Trophoblast cell (in vitro differentiated cells and primary cell): ENCODE data around the gene GALNTL6.

ENCODE experiments used
- DNase-seq, 2 donors: peaks; one replicate each; pipeline ENCODE4 v3.0.0-alpha.2; 2016
- H2AFZ ChIP-seq: 2 replicates; pipeline ENCODE4 v1.6.1; 2013; ENCODE audit warnings: low read length, moderate library complexity, mild to moderate bottlenecking; ENCODE audit not compliant: insufficient read depth, poor library complexity
- H2AK5ac ChIP-seq: 2 replicates; pipeline ENCODE4 v1.6.1; 2013; ENCODE audit warnings: mild to moderate bottlenecking, low read length
- H2BK120ac ChIP-seq: 2 replicates; pipeline ENCODE4 v1.6.1; 2013; ENCODE audit warnings: low read length, mild to moderate bottlenecking, moderate library complexity; ENCODE audit not compliant: insufficient read depth, poor library complexity
- H2BK12ac ChIP-seq: 2 replicates; pipeline ENCODE4 v1.6.1; 2013; ENCODE audit warnings: mild to moderate bottlenecking, low read length, moderate library complexity
- H2BK5ac ChIP-seq: 2 replicates; pipeline ENCODE4 v1.6.1; 2013; ENCODE audit warnings: low read length, low read depth, moderate library complexity, mild to moderate bottlenecking; ENCODE audit not compliant: poor library complexity
- H3K14ac ChIP-seq: 2 replicates; pipeline ENCODE4 v1.6.1; 2013; ENCODE audit warnings: mild to moderate bottlenecking, low read length
- H3K18ac ChIP-seq: 2 replicates; pipeline ENCODE4 v1.6.1; 2013; ENCODE audit warnings: mild to moderate bottlenecking, low read length
- H3K23ac ChIP-seq: 2 replicates; pipeline ENCODE4 v1.6.1; 2013; ENCODE audit warnings: low read length
- H3K27ac ChIP-seq: 2 replicates; pipeline ENCODE4 v1.5.1; 2013; ENCODE audit warnings: low read depth, mild to moderate bottlenecking, inconsistent platforms, low read length, moderate library complexity
- H3K27me3 ChIP-seq: 2 replicates; pipeline ENCODE4 v1.6.1; 2013; ENCODE audit warnings: inconsistent platforms, mild to moderate bottlenecking, low read length, moderate library complexity; ENCODE audit not compliant: insufficient read depth
- H3K36me3 ChIP-seq, 2 experiments: 1 replicate in 1 of 2; 2 replicates in 1 of 2; pipeline ENCODE4 v1.6.1; 2013; ENCODE audit warnings: low read length in 2 of 2, mild to moderate bottlenecking in 2 of 2, moderate library complexity in 1 of 2; ENCODE audit not compliant: insufficient read depth in 2 of 2, control insufficient read depth in 1 of 2
- H3K4ac ChIP-seq: 2 replicates; pipeline ENCODE4 v1.6.1; 2013; ENCODE audit warnings: low read depth, mild to moderate bottlenecking, low read length, moderate library complexity
- H3K4me1 ChIP-seq, 2 experiments: 1 replicate in 1 of 2; 2 replicates in 1 of 2; pipeline ENCODE4 v1.6.1; 2013; ENCODE audit warnings: low read length in 2 of 2, mild to moderate bottlenecking in 2 of 2, moderate library complexity in 1 of 2; ENCODE audit not compliant: insufficient read depth in 2 of 2, control insufficient read depth in 1 of 2
- H3K4me2 ChIP-seq: 2 replicates; pipeline ENCODE4 v1.6.1; 2013; ENCODE audit warnings: inconsistent platforms, mild to moderate bottlenecking, low read length, moderate library complexity
- H3K4me3 ChIP-seq: 2 replicates; pipeline ENCODE4 v1.5.1; 2013; ENCODE audit warnings: mild to moderate bottlenecking, low read depth, low read length, inconsistent platforms
- H3K79me1 ChIP-seq: one replicate; pipeline ENCODE4 v1.6.1; 2013; ENCODE audit warnings: low read length
- H3K79me2 ChIP-seq: 2 replicates; pipeline ENCODE4 v1.6.1; 2013; ENCODE audit warnings: low read length, mild to moderate bottlenecking; ENCODE audit not compliant: control insufficient read depth, insufficient read depth, poor library complexity
- H3K9ac ChIP-seq: 2 replicates; pipeline ENCODE4 v1.6.1; 2013; ENCODE audit warnings: mild to moderate bottlenecking, low read length
- H3K9me3 ChIP-seq: 2 replicates; pipeline ENCODE4 v1.6.1; 2013; ENCODE audit warnings: low read depth, mild to moderate bottlenecking, control low read depth, inconsistent platforms, low read length; ENCODE audit not compliant: insufficient read depth
- H4K12ac ChIP-seq: 2 replicates; pipeline ENCODE4 v1.6.1; 2013; ENCODE audit warnings: low read depth, mild to moderate bottlenecking, low read length, moderate library complexity
- H4K8ac ChIP-seq: 2 replicates; pipeline ENCODE4 v1.6.1; 2013; ENCODE audit warnings: low read depth, mild to moderate bottlenecking, low read length, moderate library complexity
- H4K91ac ChIP-seq: one replicate; pipeline ENCODE4 v1.6.1; 2013; ENCODE audit warnings: low read depth, mild to moderate bottlenecking, low read length, moderate library complexity
- WGBS: extraction: QIAGEN DNeasy Blood & Tissue Kit; methylation state at CpG from one replicate; pipeline ENCODE4 v1.1.7; 2013; ENCODE audit warnings: missing lambda C conversion rate; ENCODE audit not compliant: insufficient read length, insufficient coverage; ENCODE audit errors: extremely low coverage; 5-methylcytosine and 5-hydroxymethylcytosine counted together

GALNTL6 gene

GRCh38 chr4:172692701-172693100 is 879.5 kb downstream of the GALNTL6 start:
- Histone ChIP-seq H3K4ac (no peak overlapping the region), H2BK5ac (no peak overlapping the region), H2AFZ (no peak overlapping the region), H2AK5ac (no peak overlapping the region), H3K9ac (no peak overlapping the region), H3K79me1 (no peaks in the 10 kb centered on the region), H3K4me3 (no peak overlapping the region), H4K12ac (no peak overlapping the region), H2BK120ac (no peak overlapping the region), H4K91ac (no peak overlapping the region), H3K9me3 (no peaks in the 10 kb centered on the region), H3K23ac (no peak overlapping the region), H3K4me1 (no peaks in the 10 kb centered on the region), H2BK12ac (no peak overlapping the region), H3K36me3 (no peaks in the 10 kb centered on the region), H3K4me2 (no peak overlapping the region), H3K27ac (no peak overlapping the region), H3K27me3 (no peaks in the 10 kb centered on the region), H3K18ac (no peak overlapping the region), H3K14ac (no peak overlapping the region), H3K79me2 (no peaks in the 10 kb centered on the region), H4K8ac (no peak overlapping the region)
- no CpG with 5 or more reads among the region's 2 CpGs for WGBS
- DNase-seq = no peak

- Histone ChIP-seq H2BK5ac (no peak overlapping the region), H3K27me3 (no peaks in the 10 kb centered on the region), H3K23ac (no peak overlapping the region), H3K9me3 (no peaks in the 10 kb centered on the region), H3K79me1 (no peaks in the 10 kb centered on the region), H3K4me1 (no peaks in the 10 kb centered on the region), H4K12ac (no peak overlapping the region), H2AK5ac (no peak overlapping the region), H3K4ac (no peak overlapping the region), H2BK12ac (no peak overlapping the region), H3K14ac (no peak overlapping the region), H2BK120ac (no peak overlapping the region), H3K79me2 (no peaks in the 10 kb centered on the region), H3K4me3 (no peak overlapping the region), H4K91ac (no peak overlapping the region), H3K18ac (no peak overlapping the region), H3K9ac (no peak overlapping the region), H3K4me2 (no peak overlapping the region), H4K8ac (no peak overlapping the region), H2AFZ (no peak overlapping the region), H3K27ac (no peak overlapping the region), H3K36me3 (no peaks in the 10 kb centered on the region)
- DNase-seq = no peak
- no CpG with 5 or more reads among the region's 4 CpGs for WGBS
Observed at GRCh38 chr4:172698256-172698655, 885.1 kb downstream of the GALNTL6 start.

GRCh38 chr4:172705565-172705964 is 892.4 kb downstream of the GALNTL6 start:
- no peak overlapping the region for H4K8ac ChIP-seq
- no peak for DNase-seq
- H2BK12ac ChIP-seq = no peak overlapping the region

GRCh38 chr4:172706000-172706399 is 892.8 kb downstream of the GALNTL6 start:
- Histone ChIP-seq H4K12ac (no peak overlapping the region), H3K4me3 (no peak overlapping the region), H3K23ac (no peak overlapping the region), H3K14ac (no peak overlapping the region), H2BK12ac (no peak overlapping the region), H3K4me2 (no peak overlapping the region), H3K79me2 (no peaks in the 10 kb centered on the region), H3K27me3 (no peaks in the 10 kb centered on the region), H3K4me1 (no peaks in the 10 kb centered on the region), H3K36me3 (no peaks in the 10 kb centered on the region), H3K27ac (no peak overlapping the region), H3K18ac (no peak overlapping the region), H2BK5ac (no peak overlapping the region), H2AFZ (no peak overlapping the region), H3K4ac (no peak overlapping the region), H4K91ac (no peak overlapping the region), H2AK5ac (no peak overlapping the region), H3K9me3 (peaks cover 5% of the 10 kb centered on the region), H2BK120ac (no peak overlapping the region), H4K8ac (no peak overlapping the region), H3K79me1 (no peaks in the 10 kb centered on the region), H3K9ac (no peak overlapping the region)
- no peak for DNase-seq

More at GRCh38 chr4:172705565-172705964, 892.4 kb downstream of the GALNTL6 start:
- no peak overlapping the region for H2AK5ac ChIP-seq
- no peaks in the 10 kb centered on the region for H3K4me1 ChIP-seq
- H3K79me2 ChIP-seq = no peaks in the 10 kb centered on the region
- no peak overlapping the region for H4K12ac ChIP-seq
- H2BK5ac ChIP-seq = no peak overlapping the region
- no peak overlapping the region for H3K4me3 ChIP-seq
- no peaks in the 10 kb centered on the region for H3K36me3 ChIP-seq
- H3K14ac ChIP-seq = no peak overlapping the region
- H2AFZ ChIP-seq = no peak overlapping the region
- H3K4ac ChIP-seq = no peak overlapping the region
- H3K18ac ChIP-seq = no peak overlapping the region
- no peak overlapping the region for H3K9ac ChIP-seq
- no peak overlapping the region for H2BK120ac ChIP-seq
- peaks cover 5% of the 10 kb centered on the region for H3K9me3 ChIP-seq
- no peak overlapping the region for H3K4me2 ChIP-seq
- no peaks in the 10 kb centered on the region for H3K27me3 ChIP-seq
- H3K23ac ChIP-seq = no peak overlapping the region
- no peak overlapping the region for H4K91ac ChIP-seq
- H3K79me1 ChIP-seq = no peaks in the 10 kb centered on the region
- no peak overlapping the region for H3K27ac ChIP-seq

- no peak overlapping the region for H4K12ac ChIP-seq
- H4K91ac ChIP-seq = no peak overlapping the region
- H2AFZ ChIP-seq = no peak overlapping the region
- no peak overlapping the region for H3K4me3 ChIP-seq
- H3K18ac ChIP-seq = no peak overlapping the region
- no peaks in the 10 kb centered on the region for H3K36me3 ChIP-seq
- H3K23ac ChIP-seq = no peak overlapping the region
- H2AK5ac ChIP-seq = no peak overlapping the region
- H3K14ac ChIP-seq = no peak overlapping the region
- no peak overlapping the region for H4K8ac ChIP-seq
- no peaks in the 10 kb centered on the region for H3K79me2 ChIP-seq
- H3K9me3 ChIP-seq = peaks cover 5% of the 10 kb centered on the region
- no peak overlapping the region for H3K4ac ChIP-seq
- H2BK12ac ChIP-seq = no peak overlapping the region
- DNase-seq = no peak
- H2BK5ac ChIP-seq = no peak overlapping the region
- no peak overlapping the region for H2BK120ac ChIP-seq
- peak overlapping the region; percentile 14 for H3K4me2 ChIP-seq
- WGBS = no CpG with 5 or more reads among the region's 1 CpG
- no peak overlapping the region for H3K27ac ChIP-seq
- H3K79me1 ChIP-seq = no peaks in the 10 kb centered on the region
- H3K9ac ChIP-seq = no peak overlapping the region
- H3K27me3 ChIP-seq = no peaks in the 10 kb centered on the region
- H3K4me1 ChIP-seq = no peaks in the 10 kb centered on the region
Observed at GRCh38 chr4:172707622-172708021, 894.4 kb downstream of the GALNTL6 start.
